DOHH2 (cell line): ENCODE data around the gene NT5C3A.

ENCODE experiments used
- CTCF ChIP-seq: fragments of 200-600 bp; sonication (generic); IDR thresholded peaks from one replicate; pipeline ENCODE4 v1.5.1; 2014; ENCODE audit warnings: antibody characterized with exemption, mild to moderate bottlenecking, low read depth, low read length; ENCODE audit not compliant: poor library complexity, severe bottlenecking
- EZH2phosphoT487 ChIP-seq: fragments of 200-600 bp; sonication (generic); IDR thresholded peaks from 2 replicates; pipeline ENCODE4 v1.6.1; 2017; ENCODE audit warnings: borderline replicate concordance, mild to moderate bottlenecking, antibody characterized with exemption, low read length, moderate library complexity, mixed read lengths

- TF ChIP-seq CTCF (no peak), EZH2phosphoT487 (no peak)
These were observed 16.5 kb upstream of the NT5C3A start for GRCh38 chr7:33079096-33079495.
